Gastroesophageal sphincter (tissue), 3 donors: Measurements from ENCODE around the gene NPRL2.

Source experiments
- CTCF ChIP-seq, 4 experiments: fragments of 200-600 bp in 2 of 4; fragments of 450-650 bp in 2 of 4; sonication (generic) in 1 of 4; IDR thresholded peaks; one replicate each; pipeline ENCODE4 v1.5.1; 2017 to 2019; ENCODE audit warnings: antibody characterized with exemption in 4 of 4, mild to moderate bottlenecking in 2 of 4, moderate library complexity in 2 of 4
- EP300 ChIP-seq: sonication (generic); formaldehyde crosslinking; IDR thresholded peaks from one replicate; pipeline ENCODE4 v1.6.1; 2017; ENCODE audit warnings: antibody characterized with exemption, mild to moderate bottlenecking
- POLR2A ChIP-seq, 2 donors: fragments of 450-650 bp; IDR thresholded peaks; one replicate each; pipeline ENCODE4 v1.6.1; 2017; ENCODE audit warnings: antibody characterized with exemption in 2 of 2, mild to moderate bottlenecking in 2 of 2, moderate library complexity in 1 of 2

DNA sequence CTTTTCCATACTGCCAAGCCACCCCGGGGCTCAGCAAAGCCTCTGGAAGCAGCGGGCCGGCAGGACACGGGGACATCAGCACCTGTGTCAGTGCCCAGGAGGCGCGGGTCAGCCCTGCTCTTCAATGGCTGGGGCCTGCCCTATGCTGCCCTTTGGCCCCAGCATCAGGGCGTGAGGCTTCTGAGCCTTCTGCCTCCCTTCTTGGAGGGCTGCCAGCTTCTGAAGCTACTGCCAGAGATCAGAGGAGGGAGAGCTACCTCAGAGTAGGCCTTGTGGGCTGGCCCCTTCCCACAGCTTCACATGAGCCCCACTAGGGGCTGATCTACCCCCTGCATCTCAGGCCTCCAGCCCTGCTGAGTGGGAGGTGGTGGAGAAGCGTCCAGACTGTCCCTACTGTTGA, 21.8 kb upstream of the NPRL2 start:
- no peak for TF ChIP-seq EP300
- TF ChIP-seq CTCF (IDR thresholded peaks at IDR 0.05): no peak
- no peak for TF ChIP-seq POLR2A (IDR thresholded peaks at IDR 0.05)
